Stimulated activated CD8-positive, alpha-beta memory T cell treated with anti-CD3 and anti-CD28 coated beads, Interleukin-15, amount 100 ng/mL, for 1 hour (primary cell): Measurements from ENCODE around the gene ZBTB20.

Experiments used
- DNase-seq: peaks from one replicate; pipeline ENCODE4 v3.0.0-alpha.2; 2020; ENCODE audit warnings: low read depth

Gene ZBTB20

DNA sequence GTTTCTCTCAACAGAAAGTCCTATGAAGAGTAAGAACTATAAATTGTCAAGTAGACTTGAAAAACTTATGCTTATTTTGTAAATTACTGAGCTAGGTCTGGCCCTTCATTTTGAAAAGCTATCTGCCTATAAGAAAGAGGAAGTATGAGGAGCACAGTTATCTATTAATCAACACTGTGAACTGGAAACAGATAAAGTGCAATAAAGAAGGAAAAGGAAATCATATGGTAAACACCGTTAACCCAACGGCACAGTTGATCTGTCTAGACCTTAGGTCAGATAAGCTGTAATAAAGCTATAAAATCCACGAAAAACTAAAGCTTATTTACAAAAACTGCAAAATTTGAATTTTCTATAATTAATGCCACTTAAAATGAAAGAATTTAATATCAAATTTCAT, 242.5 kb downstream of the ZBTB20 start:
- no peak for DNase-seq

DNA sequence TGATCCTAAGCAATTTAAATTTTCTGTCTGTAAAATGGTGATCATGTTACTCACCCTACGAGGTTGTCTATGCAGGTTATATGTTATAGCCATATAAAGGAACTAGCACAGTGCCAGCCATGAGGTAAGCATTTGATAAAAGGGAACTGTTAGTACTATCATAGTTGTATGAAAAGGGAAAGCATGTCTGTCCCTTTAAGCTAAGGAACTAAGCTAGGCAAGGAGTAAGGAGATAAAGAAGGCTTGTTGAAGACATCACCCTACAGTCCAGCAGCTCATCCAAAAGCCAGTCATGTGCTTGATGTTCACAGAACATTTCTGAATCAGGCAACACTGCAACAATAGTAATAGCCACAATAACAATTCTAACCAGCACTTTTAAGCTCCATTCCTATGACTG, 243.9 kb downstream of the ZBTB20 start:
- DNase-seq, result no peak

DNA sequence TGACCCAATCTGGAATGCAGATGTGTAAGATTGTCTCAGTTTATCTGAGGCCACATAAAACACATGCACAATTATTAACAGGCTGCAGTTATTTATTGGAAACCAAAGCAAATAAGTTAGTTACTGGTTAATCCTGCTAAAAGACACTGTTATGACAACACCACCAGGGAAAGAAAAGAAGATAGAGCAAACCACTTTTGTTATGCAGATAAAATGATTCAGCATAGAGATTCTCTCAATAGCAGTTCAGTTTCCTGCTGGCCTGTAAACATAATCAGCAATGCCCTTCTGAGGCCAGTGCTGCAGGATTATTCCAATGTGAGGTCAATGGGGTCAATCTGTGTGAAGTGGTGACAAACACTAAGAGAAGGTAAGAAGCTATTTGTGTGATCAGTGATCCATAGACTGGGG, 244.4 kb downstream of the ZBTB20 start:
- DNase-seq, result no peak

DNA sequence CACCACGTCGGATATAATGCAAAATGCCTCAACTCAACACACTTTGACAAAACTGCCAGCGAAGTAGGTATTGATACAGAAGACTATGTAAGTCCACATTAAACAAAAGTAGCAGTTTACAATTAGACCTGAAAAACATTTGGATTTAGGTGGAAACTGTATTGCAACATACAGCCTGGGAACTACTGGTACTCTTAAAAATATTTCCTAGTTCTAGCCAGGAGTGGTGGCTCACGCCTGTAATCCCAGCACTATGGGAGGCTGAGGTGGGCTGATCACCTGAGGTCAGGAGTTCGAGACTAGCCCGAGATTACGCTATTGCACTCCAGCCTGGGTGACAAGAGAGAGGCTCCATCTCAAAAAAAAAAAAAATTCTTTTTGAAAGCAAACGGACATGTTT, 246.2 kb downstream of the ZBTB20 start:
- DNase-seq, result no peak

DNA sequence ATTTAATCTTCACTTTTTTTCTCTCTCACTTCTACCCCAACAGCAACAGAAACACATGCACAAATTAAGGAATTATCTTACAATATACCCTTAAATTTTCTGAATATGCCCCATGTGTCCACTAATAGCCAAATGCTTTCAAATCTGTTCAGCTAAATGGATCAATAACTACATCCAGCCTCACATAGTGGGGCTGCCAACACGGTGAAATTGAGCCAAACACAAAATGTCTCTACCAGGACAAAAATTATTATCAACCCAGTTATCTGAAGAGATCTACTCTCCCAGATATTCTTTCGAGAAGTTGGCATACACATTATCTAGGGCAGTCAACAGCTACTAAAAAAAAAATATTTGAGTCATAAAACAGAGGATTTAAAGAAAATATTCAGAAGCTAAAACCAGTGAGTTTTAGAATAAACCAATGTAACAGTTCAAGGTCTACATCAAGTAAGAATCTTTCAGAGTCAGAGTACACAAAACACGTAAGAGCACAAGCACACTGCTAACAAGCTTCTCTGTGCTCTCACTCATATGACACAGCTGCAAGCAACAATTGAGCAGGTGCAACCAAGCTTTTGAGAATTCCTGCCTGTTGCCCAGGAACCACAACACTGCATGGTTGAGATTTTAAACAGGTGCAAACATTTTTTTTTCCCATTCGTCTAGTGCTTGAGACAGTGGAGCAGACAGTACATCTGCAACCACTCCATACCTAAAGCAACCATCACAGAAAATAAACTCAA, 247.7 kb downstream of the ZBTB20 start:
- no peak for DNase-seq

DNA sequence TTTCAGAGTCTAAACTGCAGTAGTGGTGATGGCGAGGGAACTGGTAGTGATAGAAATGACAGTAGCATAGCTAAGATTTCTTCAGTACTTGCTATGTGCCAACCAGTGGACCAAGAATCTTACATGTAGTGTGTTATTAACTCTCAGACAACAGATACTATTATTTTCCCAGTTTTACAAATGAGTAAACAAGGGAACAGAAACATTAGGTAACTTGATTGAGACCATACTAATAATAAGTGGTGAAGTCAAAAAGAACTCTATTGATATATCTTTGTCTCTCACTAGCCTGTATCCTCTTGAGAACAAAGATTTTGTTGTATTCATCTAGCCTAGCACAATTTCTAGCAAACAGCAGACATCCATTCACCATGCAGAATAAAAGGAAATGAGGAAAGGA, 250.1 kb downstream of the ZBTB20 start:
- no peak for DNase-seq

DNA sequence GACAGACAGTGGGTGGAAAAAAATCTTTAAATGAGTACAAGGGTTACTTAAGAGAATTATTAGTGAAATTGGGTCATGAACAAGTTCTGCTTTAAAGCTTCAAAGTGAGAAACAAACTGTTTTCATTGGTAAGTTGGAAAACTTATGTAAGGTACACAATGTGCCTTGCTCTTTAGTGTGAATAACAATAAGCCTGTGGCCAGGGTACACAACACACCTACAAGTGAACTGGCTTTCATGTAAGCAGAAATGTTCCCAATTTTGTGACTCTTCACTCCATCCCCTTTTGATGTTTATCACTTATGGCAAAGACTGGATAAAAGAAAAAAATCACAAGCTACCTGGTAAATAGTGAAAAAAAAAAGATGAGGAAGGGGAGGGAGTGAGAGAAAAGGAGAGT, 253.7 kb downstream of the ZBTB20 start:
- no peak for DNase-seq

DNA sequence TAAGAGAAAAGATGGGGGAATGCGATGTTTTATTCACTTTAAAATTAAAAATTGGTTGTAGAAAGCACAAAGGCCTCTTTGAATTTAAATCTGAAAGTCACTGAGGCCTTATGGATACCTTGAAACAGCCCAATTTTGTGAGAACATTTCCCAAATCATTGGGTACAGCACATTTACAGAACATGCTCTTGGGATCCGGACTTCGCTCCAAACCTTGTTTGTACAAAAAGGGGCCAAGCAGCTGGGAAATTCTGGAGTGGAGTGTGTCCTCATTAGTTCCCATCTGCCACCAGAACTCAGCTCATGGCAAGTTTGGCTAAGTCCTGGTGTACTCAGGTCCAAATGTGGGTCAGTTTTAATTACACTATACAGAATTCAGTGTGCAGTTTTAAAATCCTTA, 254.2 kb downstream of the ZBTB20 start:
- no peak for DNase-seq

DNA sequence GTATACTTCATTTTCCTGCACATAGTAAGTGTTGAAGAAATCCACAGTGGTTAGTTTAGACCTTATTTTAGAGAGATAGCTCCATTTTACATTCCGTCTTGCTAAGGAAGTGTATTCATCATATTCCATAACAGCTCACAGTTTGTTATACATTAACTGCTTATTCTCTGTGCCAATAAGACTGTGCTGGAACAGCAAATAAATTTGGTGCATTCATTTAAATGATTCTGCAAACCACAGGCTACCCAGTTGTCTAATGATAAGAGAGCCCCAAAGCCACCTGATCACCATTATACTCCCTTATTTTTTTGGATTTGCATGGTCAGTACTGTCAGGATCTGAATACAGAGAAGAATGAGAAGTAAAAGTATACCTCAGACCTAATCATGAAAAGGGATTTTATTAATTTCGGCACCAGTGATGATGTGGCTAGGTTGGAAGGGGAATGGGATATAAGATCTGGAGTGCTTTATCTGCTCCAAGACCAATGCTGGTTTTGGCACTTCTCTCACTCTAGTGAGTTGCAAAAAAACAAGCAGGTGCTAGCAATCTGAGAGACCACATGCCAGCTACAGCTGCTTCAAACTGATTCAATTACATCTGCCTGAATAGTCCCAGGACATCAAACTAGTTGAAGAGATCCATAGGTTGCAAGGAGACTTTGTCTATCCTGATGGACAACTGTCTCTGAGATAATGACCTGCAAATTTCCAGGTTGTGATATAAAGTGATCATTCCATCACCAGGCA, 254.8 kb downstream of the ZBTB20 start:
- DNase-seq, result no peak

DNA sequence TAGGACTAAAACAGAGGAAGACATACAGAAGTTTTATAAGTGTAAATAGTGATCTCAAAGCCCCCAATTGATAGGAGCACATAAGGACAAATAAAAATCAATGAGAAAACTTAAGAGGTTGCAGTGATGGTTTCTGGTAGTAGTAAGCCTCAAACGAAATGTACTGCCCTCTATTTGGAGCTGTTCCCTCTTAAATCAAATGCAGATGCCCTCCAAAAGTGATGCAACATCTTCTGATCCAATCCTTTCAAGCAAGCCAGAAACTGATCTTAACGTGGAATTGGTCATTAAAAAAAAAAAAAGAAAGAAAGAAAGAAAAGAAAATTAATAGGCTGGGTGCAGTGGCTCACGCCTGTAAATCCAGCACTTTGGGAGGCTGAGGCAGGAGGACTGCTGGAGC, 259.3 kb downstream of the ZBTB20 start:
- DNase-seq, result no peak

DNA sequence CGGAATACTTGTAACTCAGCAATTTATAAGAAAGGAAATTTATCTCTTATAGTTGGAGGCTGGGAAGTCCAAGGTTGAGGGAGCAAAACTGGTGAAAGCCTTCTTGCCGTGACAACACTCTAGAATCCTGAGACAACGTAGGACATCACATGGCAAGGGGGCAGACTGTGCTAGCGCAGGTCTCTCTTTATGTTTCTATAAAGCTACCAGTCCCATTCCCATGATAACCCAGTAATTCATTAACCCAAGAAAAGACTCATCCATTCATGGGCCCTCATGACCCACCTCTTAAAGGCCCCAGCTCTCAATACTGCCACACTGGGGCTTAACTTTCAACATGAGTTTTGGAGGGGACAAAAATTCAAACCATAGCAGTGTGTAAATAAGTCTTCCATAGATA, 260.2 kb downstream of the ZBTB20 start:
- DNase-seq, result no peak

DNA sequence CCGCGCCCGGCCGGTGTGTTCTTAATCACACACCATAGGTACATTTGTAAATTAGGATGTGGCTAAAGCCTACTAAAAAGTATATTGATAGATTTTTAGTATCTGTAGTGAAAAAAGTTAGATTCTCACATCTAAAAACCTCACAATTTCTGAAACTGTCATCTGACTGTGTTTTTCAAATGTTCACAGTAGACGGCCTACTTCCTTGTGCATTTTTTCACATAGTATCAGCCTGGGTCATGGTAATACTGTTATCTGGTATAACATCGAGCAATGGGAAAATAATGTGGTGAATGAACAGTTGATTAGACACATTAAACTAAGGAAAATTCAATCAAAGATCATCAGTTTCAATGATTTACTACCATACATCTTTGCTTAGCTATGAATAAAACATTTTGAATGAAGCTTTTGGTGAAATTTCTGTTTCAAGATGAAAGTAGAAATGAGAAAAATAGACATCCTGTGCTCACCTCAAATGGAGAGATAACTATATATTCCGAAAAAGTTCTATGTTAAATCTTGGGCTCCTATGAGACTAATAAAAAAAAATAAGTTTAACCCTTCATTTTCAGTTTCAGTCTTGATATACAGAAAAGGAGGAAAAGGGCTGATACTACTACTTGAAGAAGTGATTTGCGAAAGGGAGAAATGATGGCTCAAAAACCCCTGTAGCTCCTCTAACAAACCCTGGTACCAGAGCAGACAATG, 262.7 kb downstream of the ZBTB20 start:
- DNase-seq, result no peak

DNA sequence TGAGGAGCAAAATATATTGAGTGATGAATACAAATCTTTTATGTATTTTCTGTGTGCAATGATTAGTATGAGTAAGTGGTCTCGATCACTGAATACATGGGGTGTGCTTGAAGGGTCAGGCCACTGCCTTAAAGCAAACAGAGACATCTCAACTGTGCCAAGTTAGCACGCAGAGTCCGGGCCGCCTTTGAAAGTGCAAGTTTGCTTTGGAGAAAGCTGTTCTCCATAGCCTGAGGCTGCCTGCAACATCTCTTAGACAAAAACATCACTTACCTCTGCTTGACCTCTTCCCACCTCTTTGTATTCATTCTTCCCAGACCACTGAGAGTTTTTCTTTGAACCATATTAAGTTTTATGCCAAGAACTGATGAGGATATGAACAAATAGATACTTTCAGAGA, 267.0 kb downstream of the ZBTB20 start:
- no peak for DNase-seq

DNA sequence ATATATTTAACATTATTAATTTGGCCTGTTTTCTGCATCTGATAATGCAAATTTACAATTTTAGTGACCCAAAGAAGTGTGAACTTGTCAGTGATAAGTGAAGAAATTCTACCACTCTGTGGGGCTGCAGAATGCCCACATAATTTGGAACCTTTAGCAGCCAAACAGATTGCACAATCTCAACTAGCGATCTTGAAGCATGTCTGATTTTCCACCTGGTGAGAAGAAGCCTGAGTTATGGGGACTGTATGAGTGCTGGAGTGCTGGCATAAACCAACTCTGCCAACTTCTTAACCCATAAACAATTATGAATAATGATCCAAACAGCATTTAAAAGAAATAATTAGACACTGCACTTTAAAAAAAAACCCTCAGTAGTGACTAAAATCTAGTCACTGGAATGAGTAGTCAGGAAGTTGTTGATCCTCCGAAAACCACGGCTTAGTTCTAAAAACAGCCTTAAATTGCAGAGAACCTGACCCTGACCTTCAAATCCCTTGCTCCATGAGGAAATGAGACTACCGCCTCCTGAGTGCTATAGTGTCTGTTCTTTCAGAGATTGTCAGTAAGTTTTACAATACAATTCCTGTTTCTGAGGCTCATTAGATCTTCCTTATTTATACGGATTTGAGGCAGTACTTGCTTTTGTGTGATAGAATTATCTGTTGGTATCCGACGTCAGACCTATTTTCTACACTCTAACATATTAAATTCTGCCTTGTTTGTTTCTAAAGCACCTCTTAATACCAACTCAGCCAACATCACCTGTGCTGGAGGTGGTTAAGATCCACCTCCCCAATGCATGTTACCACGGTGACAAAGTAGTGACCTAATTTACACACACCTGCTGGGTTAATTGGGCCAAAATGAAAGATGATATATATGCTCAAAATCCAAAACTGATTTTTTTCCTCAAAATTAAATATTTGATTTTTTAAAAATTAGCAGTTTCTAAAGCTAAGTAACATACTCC, 267.7 kb downstream of the ZBTB20 start:
- DNase-seq, result no peak

DNA sequence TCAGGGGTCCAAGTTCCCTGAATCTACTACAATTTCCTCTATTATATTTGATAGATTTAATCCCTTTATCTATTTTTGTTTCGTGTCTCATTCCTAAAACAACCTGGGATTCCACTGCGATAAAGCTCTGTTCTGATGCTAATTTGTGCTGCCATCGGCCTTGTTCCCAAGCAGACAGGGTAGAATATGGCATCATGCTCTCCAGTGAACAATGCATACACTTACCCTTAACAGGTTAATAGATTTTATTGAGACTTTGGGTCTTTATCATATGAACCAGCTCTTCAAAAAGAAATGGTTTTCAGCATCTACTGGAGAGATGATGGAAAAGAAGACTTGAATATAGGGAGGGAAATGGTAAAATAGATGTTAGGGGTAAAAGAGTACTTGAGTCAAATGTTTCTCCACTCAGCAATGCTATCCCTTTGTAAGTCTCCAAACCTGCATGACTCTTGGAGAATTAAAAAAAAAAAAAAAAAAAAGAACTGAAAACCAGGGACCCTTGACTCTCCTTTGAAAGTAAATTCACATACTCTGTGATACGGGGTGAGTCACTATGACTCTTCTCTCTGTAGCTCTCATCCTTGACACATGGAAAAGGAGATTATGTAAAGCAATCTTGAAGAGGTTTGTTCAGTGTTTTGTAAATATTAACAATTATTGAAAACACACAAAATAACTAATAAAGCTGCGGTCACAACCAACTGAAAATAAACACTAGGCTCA, 268.8 kb downstream of the ZBTB20 start:
- DNase-seq, result no peak

DNA sequence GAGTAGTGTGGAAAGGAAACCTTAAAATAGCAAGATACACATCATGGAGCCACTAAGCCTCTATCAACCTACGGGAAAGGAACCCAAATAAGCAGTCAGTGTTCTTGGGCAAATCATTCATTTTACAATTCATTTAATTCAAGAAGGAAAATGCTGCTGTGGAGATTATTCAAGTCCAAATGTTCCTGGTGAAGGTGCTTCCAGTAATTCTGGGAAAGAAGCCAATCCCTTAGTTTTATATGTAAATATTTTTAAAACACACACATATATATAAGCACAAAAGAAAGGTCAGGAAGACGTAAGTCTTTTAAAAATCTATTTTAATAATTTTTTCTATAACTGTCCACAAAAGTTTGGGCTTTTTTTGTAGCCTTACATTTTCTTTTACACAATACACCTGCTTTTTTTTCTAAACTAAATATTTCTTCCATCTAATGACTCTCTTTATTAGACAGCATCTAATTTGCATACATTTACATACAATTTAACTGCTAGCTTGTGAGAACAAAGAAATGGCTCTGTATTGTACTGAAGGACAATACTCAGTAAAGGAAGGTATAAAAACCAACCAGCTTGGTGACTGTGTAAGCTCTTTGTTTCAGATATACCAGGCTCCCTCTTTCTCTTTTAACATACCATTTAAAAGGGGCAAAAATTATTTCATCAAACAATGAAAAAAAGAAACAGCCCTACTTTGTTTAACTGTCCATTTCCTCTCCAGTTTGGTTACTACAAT, 269.5 kb downstream of the ZBTB20 start:
- no peak for DNase-seq

DNA sequence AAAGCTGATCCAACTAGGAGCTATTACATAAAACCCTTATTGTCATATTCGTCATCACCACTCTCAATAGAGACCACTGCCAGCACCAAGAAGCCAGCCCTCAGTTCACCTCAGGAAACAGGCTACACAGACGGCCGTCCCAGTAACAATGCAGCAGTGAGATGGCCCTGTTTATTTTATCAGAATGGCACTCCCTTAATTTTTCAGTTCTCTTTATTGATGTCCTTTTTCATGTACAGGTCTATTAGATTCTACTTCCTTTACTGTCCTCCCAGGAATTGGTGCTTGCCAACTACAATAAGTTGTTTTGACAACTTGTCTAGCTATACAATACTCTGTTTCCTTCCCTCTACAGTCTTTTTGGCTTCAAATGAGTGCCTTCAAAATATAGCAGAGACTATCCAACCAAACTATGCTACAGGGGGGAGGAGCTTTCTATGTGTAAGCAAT, 272.5 kb downstream of the ZBTB20 start:
- DNase-seq, result no peak

DNA sequence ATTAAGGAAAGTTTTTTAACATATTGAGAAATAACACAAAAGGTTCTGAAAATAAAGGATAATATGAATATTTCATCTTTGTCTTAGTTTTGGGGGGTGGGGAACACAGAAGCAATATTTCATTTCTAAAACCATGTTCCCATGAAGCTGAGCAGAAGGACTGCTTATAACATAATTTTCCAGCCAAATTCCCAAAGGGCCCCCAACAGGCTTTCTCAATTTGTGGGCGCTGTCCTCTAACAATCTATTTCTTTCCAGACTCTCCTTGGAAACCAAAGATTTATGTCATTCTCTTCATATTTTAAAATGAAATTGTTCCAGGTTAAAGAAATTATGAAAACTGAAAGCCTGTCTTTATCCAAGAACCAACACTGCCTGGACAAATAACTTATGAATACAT, 273.5 kb downstream of the ZBTB20 start:
- DNase-seq, result no peak

DNA sequence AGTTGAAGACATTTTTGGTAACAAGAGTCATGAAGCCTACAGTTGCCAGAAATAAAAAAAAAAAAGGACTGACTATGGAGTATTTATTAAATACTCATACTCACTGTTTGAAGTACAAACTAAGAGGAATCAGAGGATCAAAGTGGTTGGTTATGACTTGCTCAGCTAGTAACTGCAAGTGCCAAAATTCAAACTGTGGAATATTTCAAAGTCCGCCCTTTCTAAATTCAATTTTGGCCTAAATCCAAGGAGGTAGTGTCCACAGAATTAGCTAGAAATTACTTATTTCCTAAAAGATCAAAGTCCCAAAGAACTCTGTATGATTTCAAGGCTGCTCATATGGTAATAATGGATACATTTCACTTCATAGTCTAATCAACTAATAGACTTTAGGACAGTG, 274.5 kb downstream of the ZBTB20 start:
- no peak for DNase-seq

DNA sequence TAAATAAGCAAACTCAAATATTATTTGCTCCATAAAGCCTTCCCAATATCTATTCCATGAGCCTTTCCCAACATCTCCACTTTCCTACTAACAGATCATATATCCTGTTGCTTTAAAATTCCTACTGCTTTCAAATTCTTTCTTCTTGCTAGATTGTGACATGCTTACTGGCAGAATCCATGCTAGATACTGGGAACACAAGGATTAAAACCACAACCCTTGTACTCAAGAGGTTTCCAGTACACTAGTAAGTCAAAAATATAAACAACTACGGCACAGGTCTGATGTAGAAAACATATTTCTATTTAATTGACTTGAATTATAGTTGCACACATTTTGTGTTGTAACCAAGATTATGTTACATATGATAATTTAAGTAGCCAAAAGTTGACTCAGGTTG, 275.0 kb downstream of the ZBTB20 start:
- no peak for DNase-seq
